ENCODE results near the gene ZCCHC17. TPM values are rescaled to one million over a fixed set of nuclear protein-coding genes. Genes with fewer than 3 reads are reported as not detected.

ZCCHC17 gene
- total and polyA plus RNA-seq, 2 donors (not counting 1 experiment from before 2014, with no cell fraction given), result 14.1 to 20.3 TPM

DNA sequence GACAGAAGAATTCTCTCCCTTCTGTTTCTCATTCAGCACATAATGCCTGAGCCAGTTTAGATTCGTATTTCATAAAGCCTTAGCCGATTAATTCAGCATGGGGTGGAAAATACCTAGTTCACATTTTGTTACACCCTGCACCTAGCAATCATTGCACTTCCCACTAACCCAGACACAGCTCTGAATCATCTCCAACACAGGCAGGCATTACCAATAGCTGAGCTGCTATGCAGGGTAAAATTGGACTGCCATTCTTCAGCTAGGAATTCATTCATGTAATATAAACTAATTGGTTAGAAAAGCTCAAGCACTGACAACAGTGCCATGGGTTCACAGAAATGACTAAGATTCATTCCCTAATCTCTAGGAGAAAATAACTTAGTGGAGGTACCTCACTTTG is 30.3 kb upstream of the ZCCHC17 start:
- no peak overlapping the region for H3K4me3 ChIP-seq (ENCODE audit: control extremely low read depth in 1 of 5, extremely low read depth in 1 of 5, insufficient read depth in 1 of 5, low read depth in 2 of 5, low read length in 4 of 5)
- no peaks in the 10 kb centered on the region for H3K79me2 ChIP-seq (ENCODE audit: control insufficient read depth, insufficient read depth, low read length)
- H3K27me3 ChIP-seq (replicated peaks in 1 of 4; ENCODE audit: control extremely low read depth in 1 of 4, control insufficient read depth in 3 of 4, insufficient read depth in 4 of 4, low read length in 3 of 4), result no peaks in the 10 kb centered on the region
- Mint-ChIP-seq H3K27ac (no peak overlapping the region), H3K9me3 (ENCODE audit: insufficient read depth) (no peaks in the 10 kb centered on the region), H3K27me3 (no peaks in the 10 kb centered on the region), H3K4me3 (no peak overlapping the region), H3K4me1 (no peaks in the 10 kb centered on the region)
- ChIA-PET POLR2A (interaction anchor here (0.6 kb wide), 1 partner anchor 13 kb away, joined by 3 read pairs; no protein-coding TSS in a partner anchor), CTCF (no interaction called here)
- intact Hi-C loops (cut with micrococcal nuclease), result no loop called here
- no peaks in the 10 kb centered on the region for H4K20me1 ChIP-seq (ENCODE audit: control insufficient read depth, insufficient read depth, low read length, poor library complexity, severe bottlenecking)
- no peak overlapping the region for H2AFZ ChIP-seq (ENCODE audit: insufficient read depth, low read depth, low read length, poor library complexity, severe bottlenecking)
- TF ChIP-seq EZH2 (IDR thresholded peaks at IDR 0.05; ENCODE audit: borderline replicate concordance, insufficient read depth, low read depth, low read length, poor library complexity, severe bottlenecking), result no peak
- no peak overlapping the region for H3K9ac ChIP-seq (ENCODE audit: low read length)
- 100% methylated on average over 2 of the region's 2 CpGs for WGBS (ENCODE audit: insufficient coverage)
- DNase-seq (no peak), ATAC-seq (ENCODE audit: low read depth) (no peak)
- no peak overlapping the region for H3K27ac ChIP-seq (ENCODE audit: low read length in 2 of 2)
- no peaks in the 10 kb centered on the region for H3K4me1 ChIP-seq (ENCODE audit: control insufficient read depth in 2 of 2, insufficient read depth in 2 of 2, low read length in 2 of 2)
- peaks cover 19 to 77% of the 10 kb centered on the region in 2 experiments for H3K36me3 ChIP-seq (replicated peaks in 1 of 2; ENCODE audit: control extremely low read depth in 1 of 2, control insufficient read depth in 1 of 2, extremely low read depth in 1 of 2, insufficient read depth in 2 of 2, low read length in 1 of 2)
- H3K9me3 ChIP-seq (ENCODE audit: control extremely low read depth in 1 of 3, control insufficient read depth in 2 of 3, insufficient read depth in 1 of 3, low read length in 2 of 3), result no peaks in the 10 kb centered on the region
- H3K4me2 ChIP-seq (replicated peaks; ENCODE audit: low read depth, low read length, poor library complexity, severe bottlenecking), result no peak overlapping the region

DNA sequence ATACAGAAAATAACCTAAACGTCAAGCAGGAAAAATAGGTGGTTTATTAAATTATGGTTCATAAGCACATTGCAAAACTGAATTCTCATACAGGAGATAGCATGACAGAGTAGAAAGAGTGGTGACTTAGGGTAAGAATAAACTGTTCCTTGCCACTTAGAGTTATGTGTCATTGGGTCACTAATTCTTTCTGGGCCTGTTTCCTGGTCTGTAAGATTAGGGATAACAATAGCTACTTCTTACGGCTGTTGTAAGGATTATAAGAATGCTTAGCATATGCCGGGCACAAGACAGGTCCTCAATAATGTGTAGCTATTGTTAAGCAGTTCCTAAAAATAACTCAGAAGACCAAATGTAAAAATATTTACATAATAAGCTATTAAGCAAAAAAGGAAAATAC is 24.5 kb upstream of the ZCCHC17 start:
- intact Hi-C loops (cut with micrococcal nuclease), result no loop called here
- H3K9me3 ChIP-seq (ENCODE audit: control extremely low read depth in 1 of 3, control insufficient read depth in 2 of 3, insufficient read depth in 1 of 3, low read length in 2 of 3), result no peaks in the 10 kb centered on the region
- WGBS (ENCODE audit: insufficient coverage), result no CpG with 5 or more reads among the region's 3 CpGs
- ChIA-PET POLR2A (no interaction called here), CTCF (interaction anchor here (0.9 to 1.2 kb wide), 2 partner anchors 8 to 36 kb away, joined by 3 read pairs; no protein-coding TSS in a partner anchor)
- no peak overlapping the region for H3K27ac Mint-ChIP-seq
- no peak overlapping the region for H3K27ac ChIP-seq (ENCODE audit: low read length in 2 of 2)
- TF ChIP-seq, protein P1, sequence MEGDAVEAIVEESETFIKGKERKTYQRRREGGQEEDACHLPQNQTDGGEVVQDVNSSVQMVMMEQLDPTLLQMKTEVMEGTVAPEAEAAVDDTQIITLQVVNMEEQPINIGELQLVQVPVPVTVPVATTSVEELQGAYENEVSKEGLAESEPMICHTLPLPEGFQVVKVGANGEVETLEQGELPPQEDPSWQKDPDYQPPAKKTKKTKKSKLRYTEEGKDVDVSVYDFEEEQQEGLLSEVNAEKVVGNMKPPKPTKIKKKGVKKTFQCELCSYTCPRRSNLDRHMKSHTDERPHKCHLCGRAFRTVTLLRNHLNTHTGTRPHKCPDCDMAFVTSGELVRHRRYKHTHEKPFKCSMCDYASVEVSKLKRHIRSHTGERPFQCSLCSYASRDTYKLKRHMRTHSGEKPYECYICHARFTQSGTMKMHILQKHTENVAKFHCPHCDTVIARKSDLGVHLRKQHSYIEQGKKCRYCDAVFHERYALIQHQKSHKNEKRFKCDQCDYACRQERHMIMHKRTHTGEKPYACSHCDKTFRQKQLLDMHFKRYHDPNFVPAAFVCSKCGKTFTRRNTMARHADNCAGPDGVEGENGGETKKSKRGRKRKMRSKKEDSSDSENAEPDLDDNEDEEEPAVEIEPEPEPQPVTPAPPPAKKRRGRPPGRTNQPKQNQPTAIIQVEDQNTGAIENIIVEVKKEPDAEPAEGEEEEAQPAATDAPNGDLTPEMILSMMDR (IDR thresholded peaks at IDR 0.05), result no peak
- no peak for TF ChIP-seq EZH2 (IDR thresholded peaks at IDR 0.05; ENCODE audit: borderline replicate concordance, insufficient read depth, low read depth, low read length, poor library complexity, severe bottlenecking)
- no peaks in the 10 kb centered on the region for H3K27me3 Mint-ChIP-seq
- H2AFZ ChIP-seq (ENCODE audit: insufficient read depth, low read depth, low read length, poor library complexity, severe bottlenecking), result no peak overlapping the region
- no peaks in the 10 kb centered on the region for H3K9me3 Mint-ChIP-seq (ENCODE audit: insufficient read depth)
- no peaks in the 10 kb centered on the region for H3K4me1 Mint-ChIP-seq
- peaks cover 19 to 61% of the 10 kb centered on the region in 2 experiments for H3K36me3 ChIP-seq (replicated peaks in 1 of 2; ENCODE audit: control extremely low read depth in 1 of 2, control insufficient read depth in 1 of 2, extremely low read depth in 1 of 2, insufficient read depth in 2 of 2, low read length in 1 of 2)
- H3K9ac ChIP-seq (ENCODE audit: low read length), result no peak overlapping the region
- H3K27me3 ChIP-seq (replicated peaks in 1 of 4; ENCODE audit: control extremely low read depth in 1 of 4, control insufficient read depth in 3 of 4, insufficient read depth in 4 of 4, low read length in 3 of 4), result no peaks in the 10 kb centered on the region
- H4K20me1 ChIP-seq (ENCODE audit: control insufficient read depth, insufficient read depth, low read length, poor library complexity, severe bottlenecking), result peaks cover 4% of the 10 kb centered on the region
- no peaks in the 10 kb centered on the region for H3K4me1 ChIP-seq (ENCODE audit: control insufficient read depth in 2 of 2, insufficient read depth in 2 of 2, low read length in 2 of 2)
- DNase-seq, result no peak
- peaks cover 3% of the 10 kb centered on the region for H3K79me2 ChIP-seq (ENCODE audit: control insufficient read depth, insufficient read depth, low read length)
- H3K4me2 ChIP-seq (replicated peaks; ENCODE audit: low read depth, low read length, poor library complexity, severe bottlenecking), result no peak overlapping the region
- no peak for ATAC-seq (ENCODE audit: low read depth)
- H3K4me3 Mint-ChIP-seq, result no peak overlapping the region
- no peak overlapping the region for H3K4me3 ChIP-seq (ENCODE audit: control extremely low read depth in 1 of 5, extremely low read depth in 1 of 5, insufficient read depth in 1 of 5, low read depth in 2 of 5, low read length in 4 of 5)

Measured in B cell (primary cell).